Activated CD8-positive, alpha-beta T cell treated with anti-CD3 and anti-CD28 coated beads for 36 hours (primary cell): ENCODE data around the gene IFT122. TPM values are rescaled to one million over a fixed set of nuclear protein-coding genes. Genes with fewer than 3 reads are reported as not detected.
"Not testable (repeated sequence)": the region's sequence is repeated elsewhere in the genome, so short reads cannot be mapped to it uniquely, and the experiment has no call there.

Experiments
- ATAC-seq: fragments of 200-7000 bp; cut with Tn5 transposase; one replicate; pipeline ENCODE4 v1.10.0; 2021; ENCODE audit warnings: mild to moderate bottlenecking, moderate library complexity
- CTCF ChIA-PET: fragments of 350-600 bp; sonication (Branson Sonifier 250); formaldehyde crosslinking; loops from one replicate; lab custom pipeline; 2021; ENCODE audit warnings: antibody characterized with exemption; lab: Charles Lee
- POLR2A ChIA-PET: fragments of 350-600 bp; sonication (Branson Sonifier 250); formaldehyde crosslinking; loops from one replicate; lab custom pipeline; 2021; ENCODE audit warnings: antibody characterized with exemption; lab: Charles Lee
- DNase-seq: peaks from one replicate; pipeline ENCODE4 v3.0.0-alpha.2; 2020
- H3K27ac Mint-ChIP-seq: one replicate; pipeline ENCODE4 v1.8.0; 2021; ENCODE audit warnings: mild to moderate bottlenecking, mixed read lengths
- H3K27me3 Mint-ChIP-seq: one replicate; pipeline ENCODE4 v1.8.0; 2021; ENCODE audit warnings: mixed read lengths
- H3K36me3 Mint-ChIP-seq: one replicate; pipeline ENCODE4 v1.8.0; 2021; ENCODE audit warnings: low read depth, mixed read lengths
- H3K4me1 Mint-ChIP-seq: one replicate; pipeline ENCODE4 v1.8.0; 2021; ENCODE audit warnings: low read depth, mixed read lengths
- H3K4me3 Mint-ChIP-seq: one replicate; pipeline ENCODE4 v1.8.0; 2021; ENCODE audit warnings: mild to moderate bottlenecking, moderate library complexity, mixed read lengths
- H3K9me3 Mint-ChIP-seq: one replicate; pipeline ENCODE4 v1.8.0; 2021; ENCODE audit warnings: mixed read lengths
- intact Hi-C: fragments of 100-400 bp; cut with micrococcal nuclease; formaldehyde crosslinking; loops from one replicate; pipeline ENCODE4 v1.10.0; 2022
- total RNA-seq, 2 experiments: library from RNA; stranded (reverse); gene quantifications; one replicate each; pipeline ENCODE4 v1.2.3, GENCODE V29; 2021
- TF ChIP-seq, protein P1 (sequence below): fragments of 200-600 bp; IDR thresholded peaks from one replicate; pipeline ENCODE4 v1.8.0; 2022; ENCODE audit warnings: antibody characterized with exemption, mild to moderate bottlenecking

IFT122 gene
- total RNA-seq, 2 experiments from 2014 or later = 18.9 to 20.4 TPM

DNA sequence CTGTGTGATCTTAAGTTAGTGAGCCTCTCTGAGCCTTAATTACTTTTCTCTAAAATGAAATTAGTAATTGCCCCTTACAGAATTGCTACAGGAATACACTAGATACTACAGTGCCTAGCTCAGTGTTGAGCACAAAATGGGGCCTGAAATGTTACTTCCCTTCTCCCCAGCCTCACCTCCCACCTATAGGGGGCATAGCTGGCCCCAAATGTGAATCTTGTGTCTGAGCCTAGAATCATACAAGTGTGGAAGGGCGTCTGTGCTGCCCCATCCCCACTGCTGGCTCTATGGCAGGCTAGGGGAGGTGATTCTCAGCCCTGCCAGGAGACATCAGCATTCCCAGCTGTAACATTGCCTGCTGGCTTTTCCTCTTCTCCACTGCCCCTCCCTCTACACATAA, 42.7 kb downstream of the IFT122 start:
- intact Hi-C loops = no loop called here
- no peak overlapping the region for H3K27ac Mint-ChIP-seq
- ChIA-PET POLR2A (no interaction called here), CTCF (interaction anchor here (0.6 to 1.0 kb wide), 3 partner anchors 29 to 343 kb away, joined by 3 read pairs; no protein-coding TSS in a partner anchor)
- peaks cover 3% of the 10 kb centered on the region for H3K36me3 Mint-ChIP-seq
- H3K4me3 Mint-ChIP-seq = no peak overlapping the region
- no peaks in the 10 kb centered on the region for H3K9me3 Mint-ChIP-seq
- peak; percentile 23 for ATAC-seq
- DNase-seq = peak; percentile 19
- peaks cover 8% of the 10 kb centered on the region for H3K4me1 Mint-ChIP-seq
- no peaks in the 10 kb centered on the region for H3K27me3 Mint-ChIP-seq
- TF ChIP-seq, protein P1, sequence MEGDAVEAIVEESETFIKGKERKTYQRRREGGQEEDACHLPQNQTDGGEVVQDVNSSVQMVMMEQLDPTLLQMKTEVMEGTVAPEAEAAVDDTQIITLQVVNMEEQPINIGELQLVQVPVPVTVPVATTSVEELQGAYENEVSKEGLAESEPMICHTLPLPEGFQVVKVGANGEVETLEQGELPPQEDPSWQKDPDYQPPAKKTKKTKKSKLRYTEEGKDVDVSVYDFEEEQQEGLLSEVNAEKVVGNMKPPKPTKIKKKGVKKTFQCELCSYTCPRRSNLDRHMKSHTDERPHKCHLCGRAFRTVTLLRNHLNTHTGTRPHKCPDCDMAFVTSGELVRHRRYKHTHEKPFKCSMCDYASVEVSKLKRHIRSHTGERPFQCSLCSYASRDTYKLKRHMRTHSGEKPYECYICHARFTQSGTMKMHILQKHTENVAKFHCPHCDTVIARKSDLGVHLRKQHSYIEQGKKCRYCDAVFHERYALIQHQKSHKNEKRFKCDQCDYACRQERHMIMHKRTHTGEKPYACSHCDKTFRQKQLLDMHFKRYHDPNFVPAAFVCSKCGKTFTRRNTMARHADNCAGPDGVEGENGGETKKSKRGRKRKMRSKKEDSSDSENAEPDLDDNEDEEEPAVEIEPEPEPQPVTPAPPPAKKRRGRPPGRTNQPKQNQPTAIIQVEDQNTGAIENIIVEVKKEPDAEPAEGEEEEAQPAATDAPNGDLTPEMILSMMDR = no peak

DNA sequence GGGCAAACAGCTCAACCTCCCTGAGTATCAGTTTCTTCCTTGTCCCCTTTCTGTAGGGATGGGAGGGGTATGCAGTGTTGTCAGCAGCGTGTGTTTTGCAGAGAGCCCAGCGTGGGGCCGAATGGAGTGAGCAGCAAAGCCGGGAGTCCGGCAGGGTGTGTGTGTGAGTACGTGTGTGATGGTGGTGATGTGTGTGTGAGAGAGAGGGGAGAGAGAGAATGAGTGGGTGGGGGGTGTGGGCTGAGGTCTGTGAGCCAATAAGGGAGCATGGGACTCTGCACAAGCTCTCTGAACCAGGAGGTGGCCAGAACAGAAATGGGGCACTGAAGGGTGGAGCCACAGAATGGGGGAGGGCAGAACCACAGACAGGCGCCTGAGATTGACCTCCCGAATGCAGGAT, 43.8 kb downstream of the IFT122 start:
- peaks cover 3% of the 10 kb centered on the region for H3K36me3 Mint-ChIP-seq
- no peaks in the 10 kb centered on the region for H3K9me3 Mint-ChIP-seq
- H3K27me3 Mint-ChIP-seq = no peaks in the 10 kb centered on the region
- CTCF ChIA-PET = no interaction called here
- TF ChIP-seq, protein P1 = no peak
- H3K4me3 Mint-ChIP-seq = no peak overlapping the region
- peaks cover 8% of the 10 kb centered on the region for H3K4me1 Mint-ChIP-seq
- no peak for ATAC-seq
- POLR2A ChIA-PET = no interaction called here
- no peak for DNase-seq
- intact Hi-C loops = no loop called here
- no peak overlapping the region for H3K27ac Mint-ChIP-seq

DNA sequence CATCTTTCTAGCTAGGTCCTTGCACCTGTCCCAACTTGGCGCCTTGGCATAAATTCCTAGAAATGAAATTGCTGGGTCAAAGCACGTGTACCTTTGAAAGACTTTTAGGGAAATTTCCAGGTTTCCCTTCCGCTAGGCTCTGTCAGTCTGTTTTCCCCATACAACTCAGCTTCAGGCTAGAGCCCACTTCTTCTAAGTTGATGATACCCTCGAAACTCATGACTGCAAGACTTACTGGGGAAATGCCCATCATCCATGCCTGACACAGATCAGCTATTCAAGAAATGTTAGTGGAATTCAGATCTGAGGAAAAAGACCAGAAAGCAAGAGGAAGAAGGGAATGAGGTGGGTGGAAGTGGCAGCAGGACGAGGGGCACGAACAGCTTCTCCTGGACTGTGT, 45.1 kb downstream of the IFT122 start:
- H3K36me3 Mint-ChIP-seq, H3K9me3 Mint-ChIP-seq, H3K4me1 Mint-ChIP-seq, POLR2A ChIA-PET, H3K4me3 Mint-ChIP-seq, DNase-seq, ATAC-seq, H3K27ac Mint-ChIP-seq, intact Hi-C loops, H3K27me3 Mint-ChIP-seq: not testable (repeated sequence)
- CTCF ChIA-PET = interaction anchor here (0.8 to 1.2 kb wide), 2 partner anchors 9 to 23 kb away, joined by 3 read pairs; no protein-coding TSS in a partner anchor

DNA sequence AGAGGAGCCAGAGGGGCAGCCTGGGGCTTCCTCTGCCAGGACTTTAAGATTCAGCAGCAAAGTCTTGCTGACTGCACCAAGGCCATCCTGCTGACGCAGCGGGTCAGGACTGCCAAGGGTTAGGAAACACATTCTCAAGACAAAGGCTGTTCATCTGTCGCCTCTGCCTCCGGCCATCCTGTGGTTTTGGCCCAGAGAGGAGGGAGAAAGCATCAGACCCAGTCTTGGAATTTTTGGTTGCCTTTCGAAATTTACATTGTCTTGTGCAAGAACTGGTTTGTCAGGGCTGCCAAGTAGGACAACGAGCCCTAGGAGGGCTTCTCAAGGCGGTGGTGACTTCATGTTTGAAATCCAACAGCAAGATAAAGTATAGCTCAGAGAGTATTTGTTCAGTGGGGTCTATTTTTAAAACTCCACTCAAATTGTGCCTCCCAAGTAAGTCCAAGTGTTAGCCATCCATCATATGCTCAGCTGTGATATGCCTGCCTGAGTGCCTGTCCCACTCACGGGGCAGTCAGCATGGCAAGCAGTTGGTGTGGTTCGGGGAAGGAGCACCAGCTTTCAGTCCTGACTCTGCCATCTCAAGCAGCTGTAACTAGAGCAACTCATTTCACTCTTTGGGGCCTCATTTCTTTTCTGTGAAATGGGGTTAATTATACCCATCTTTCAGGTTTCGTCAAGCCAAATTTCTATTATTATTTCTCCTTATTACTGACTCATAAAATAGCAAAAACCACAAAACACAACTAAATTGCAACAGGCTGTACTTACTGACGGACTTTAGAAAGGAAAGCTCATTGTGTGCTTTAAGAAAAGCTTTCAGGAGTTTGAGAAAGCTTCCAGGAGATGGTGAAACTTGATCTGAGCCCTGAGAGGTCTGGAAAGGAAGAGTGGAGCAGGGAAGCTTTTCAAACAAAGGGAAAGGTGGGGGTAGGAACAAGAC, 46.0 kb downstream of the IFT122 start:
- Mint-ChIP-seq H3K9me3 (no peaks in the 10 kb centered on the region), H3K4me3 (no peak overlapping the region), H3K36me3 (peaks cover 3% of the 10 kb centered on the region), H3K27ac (no peak overlapping the region), H3K27me3 (no peaks in the 10 kb centered on the region), H3K4me1 (peaks cover 8% of the 10 kb centered on the region)
- DNase-seq = no peak
- ChIA-PET POLR2A (no interaction called here), CTCF (interaction anchor here (0.8 to 1.3 kb wide), 3 partner anchors 10 to 339 kb away, joined by 3 read pairs; no protein-coding TSS in a partner anchor)
- intact Hi-C loops = no loop called here
- TF ChIP-seq, protein P1 = no peak
- ATAC-seq = no peak

DNA sequence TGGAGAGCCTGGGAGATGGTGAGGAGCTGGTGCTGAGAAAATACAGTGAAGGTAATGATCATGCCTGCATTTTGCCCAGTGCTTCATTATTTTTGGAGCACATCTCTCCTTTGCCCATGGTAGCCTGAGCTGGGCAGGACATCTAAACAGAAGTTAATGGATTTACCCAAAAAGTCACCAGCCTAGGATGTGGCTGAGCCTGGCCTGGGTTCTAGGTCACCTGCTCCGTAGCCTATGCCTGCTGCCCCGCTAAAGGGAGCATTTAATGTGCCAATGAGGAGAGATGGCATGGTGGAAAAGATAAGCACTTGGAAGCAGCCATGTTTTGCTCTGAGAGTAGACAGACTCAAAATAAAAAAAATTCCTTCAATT, 46.6 kb downstream of the IFT122 start:
- ATAC-seq (no peak), DNase-seq (no peak)
- Mint-ChIP-seq H3K9me3 (no peaks in the 10 kb centered on the region), H3K4me1 (peaks cover 7% of the 10 kb centered on the region), H3K27me3 (no peaks in the 10 kb centered on the region), H3K36me3 (peaks cover 3% of the 10 kb centered on the region), H3K4me3 (no peak overlapping the region), H3K27ac (no peak overlapping the region)
- CTCF ChIA-PET = interaction anchor here (1.3 kb wide), 1 partner anchor 338 kb away, joined by 3 read pairs; no protein-coding TSS in a partner anchor
- TF ChIP-seq, protein P1 = no peak
- POLR2A ChIA-PET = no interaction called here
- intact Hi-C loops = no loop called here
